HFF-Myc (cell line): Measurements from ENCODE around the gene CLK3.

ENCODE experiments used
- DNase-seq: peaks from one replicate; pipeline ENCODE4 v3.0.0-alpha.2; 2011; ENCODE audit warnings: low read depth; ENCODE audit errors: extremely low read depth
- H3K4me3 ChIP-seq: replicated peaks from 2 replicates; pipeline ENCODE4 v1.5.1; 2011; ENCODE audit warnings: low read depth, mild to moderate bottlenecking, control low read depth, low read length
- TF ChIP-seq, protein P1 (sequence below): IDR thresholded peaks from 2 replicates; pipeline ENCODE4 v1.5.1; 2012; ENCODE audit warnings: mild to moderate bottlenecking, low read depth, low read length, control low read depth; ENCODE audit errors: missing control alignments

CLK3 gene

DNA sequence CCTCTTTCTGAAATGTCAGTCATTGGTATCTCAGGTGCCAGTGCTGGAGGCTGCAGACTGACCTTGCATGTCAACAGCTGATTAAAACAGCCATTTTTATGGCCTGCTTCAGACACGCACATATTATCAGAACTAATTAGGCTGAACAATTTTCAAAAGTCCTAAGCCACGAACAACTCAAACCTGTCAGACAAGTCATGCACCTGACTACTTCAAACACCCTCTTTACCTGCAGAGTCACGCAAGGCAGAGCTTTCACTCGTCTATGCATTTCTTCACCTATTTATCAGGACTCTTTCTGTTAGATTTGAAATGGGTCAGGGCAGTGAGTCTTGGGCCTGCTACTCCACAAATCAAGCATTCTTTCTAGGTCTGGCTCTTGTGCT lies 26.7 kb downstream of the CLK3 start:
- no peak overlapping the region for H3K4me3 ChIP-seq
- TF ChIP-seq, protein P1, sequence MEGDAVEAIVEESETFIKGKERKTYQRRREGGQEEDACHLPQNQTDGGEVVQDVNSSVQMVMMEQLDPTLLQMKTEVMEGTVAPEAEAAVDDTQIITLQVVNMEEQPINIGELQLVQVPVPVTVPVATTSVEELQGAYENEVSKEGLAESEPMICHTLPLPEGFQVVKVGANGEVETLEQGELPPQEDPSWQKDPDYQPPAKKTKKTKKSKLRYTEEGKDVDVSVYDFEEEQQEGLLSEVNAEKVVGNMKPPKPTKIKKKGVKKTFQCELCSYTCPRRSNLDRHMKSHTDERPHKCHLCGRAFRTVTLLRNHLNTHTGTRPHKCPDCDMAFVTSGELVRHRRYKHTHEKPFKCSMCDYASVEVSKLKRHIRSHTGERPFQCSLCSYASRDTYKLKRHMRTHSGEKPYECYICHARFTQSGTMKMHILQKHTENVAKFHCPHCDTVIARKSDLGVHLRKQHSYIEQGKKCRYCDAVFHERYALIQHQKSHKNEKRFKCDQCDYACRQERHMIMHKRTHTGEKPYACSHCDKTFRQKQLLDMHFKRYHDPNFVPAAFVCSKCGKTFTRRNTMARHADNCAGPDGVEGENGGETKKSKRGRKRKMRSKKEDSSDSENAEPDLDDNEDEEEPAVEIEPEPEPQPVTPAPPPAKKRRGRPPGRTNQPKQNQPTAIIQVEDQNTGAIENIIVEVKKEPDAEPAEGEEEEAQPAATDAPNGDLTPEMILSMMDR: no peak
- DNase-seq: no peak

DNA sequence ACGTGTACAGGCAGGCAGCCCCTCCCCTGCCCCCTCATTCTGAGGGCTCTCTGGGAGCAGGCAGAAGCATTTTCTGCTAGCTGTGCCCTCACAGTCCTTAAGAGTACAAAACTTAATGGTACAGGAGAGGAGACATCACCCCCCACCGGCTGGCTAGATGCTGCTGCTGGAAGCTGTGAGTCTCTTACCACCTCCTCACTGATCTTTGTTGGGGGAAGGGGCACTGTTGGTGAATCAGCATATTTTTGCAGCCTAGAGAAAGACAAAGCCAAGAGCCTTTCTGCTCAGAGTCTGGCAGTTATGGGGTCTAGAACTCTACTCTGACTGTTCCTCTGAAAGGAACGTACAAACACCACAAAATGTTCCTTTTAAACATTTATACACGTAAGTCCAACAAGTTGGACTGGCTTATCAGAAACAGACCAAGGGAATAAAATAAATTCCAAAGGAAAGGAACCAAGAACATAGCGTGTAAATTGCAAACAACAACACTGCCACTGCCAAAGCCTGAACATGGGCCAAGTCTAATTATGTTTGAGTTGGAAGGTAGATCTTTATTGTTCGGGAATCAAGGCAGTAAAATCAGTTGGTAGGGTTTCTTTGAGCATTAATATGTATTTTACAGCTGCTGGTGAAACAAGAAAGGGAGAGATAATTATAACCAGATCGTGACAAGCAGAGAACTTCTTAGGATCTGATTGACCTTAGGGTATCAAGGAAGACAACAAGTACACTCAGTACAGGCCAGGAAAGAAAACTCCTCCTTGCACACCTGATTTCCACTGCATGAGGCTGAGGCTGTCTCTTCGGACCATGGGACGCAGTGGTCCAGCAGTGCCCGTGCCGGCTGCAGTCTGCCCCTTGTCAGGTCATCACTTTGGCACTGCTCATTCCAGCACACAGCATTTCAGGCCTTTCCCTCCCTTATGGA lies 27.4 kb downstream of the CLK3 start:
- no peak overlapping the region for H3K4me3 ChIP-seq
- TF ChIP-seq, protein P1: no peak
- no peak for DNase-seq

DNA sequence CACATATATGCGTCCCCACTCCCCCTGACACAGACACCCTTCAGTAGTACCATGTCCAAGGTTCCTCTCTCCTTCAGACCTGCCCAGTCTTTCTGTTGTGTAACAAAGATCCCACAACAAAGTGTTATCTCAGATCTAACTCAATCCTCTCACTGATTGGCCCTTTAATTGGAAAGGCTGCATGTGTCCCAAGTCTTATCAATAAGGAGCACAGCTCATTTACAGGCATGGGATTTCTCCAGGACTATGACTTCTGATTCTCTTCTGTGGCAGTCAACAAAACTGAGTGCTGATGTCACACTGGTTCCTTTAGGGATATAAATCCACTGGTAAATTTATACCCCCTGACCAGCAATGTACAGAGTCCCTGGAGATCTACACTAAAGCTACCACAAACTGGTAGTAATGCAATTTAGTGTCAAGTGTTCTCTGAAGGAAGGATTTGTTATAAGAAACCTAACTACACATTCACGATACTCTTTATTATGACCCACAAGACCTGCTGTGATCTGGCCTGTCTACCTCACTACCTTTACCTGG lies 28.1 kb downstream of the CLK3 start:
- no peak overlapping the region for H3K4me3 ChIP-seq
- TF ChIP-seq, protein P1: no peak
- DNase-seq: no peak

DNA sequence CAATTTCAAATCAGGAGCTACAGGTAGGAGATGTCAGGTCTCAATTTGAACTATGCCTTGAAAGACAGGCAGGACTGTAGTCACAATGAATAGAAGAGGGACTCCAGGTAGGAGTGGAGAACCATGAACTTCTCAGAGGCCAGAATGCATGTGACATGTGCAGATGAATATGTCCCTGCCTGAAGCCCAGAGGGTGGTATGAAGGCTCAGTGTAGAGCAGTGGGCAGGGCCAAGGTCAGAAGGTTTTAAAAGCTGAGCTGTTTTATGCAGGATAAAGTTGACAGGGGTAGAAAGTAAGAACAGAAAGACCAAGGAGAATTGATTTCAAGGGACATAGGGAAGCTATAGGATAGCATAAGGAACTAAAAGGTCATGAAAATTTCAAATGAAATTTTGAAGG lies 30.8 kb downstream of the CLK3 start:
- H3K4me3 ChIP-seq: no peak overlapping the region
- TF ChIP-seq, protein P1: no peak
- DNase-seq: no peak

DNA sequence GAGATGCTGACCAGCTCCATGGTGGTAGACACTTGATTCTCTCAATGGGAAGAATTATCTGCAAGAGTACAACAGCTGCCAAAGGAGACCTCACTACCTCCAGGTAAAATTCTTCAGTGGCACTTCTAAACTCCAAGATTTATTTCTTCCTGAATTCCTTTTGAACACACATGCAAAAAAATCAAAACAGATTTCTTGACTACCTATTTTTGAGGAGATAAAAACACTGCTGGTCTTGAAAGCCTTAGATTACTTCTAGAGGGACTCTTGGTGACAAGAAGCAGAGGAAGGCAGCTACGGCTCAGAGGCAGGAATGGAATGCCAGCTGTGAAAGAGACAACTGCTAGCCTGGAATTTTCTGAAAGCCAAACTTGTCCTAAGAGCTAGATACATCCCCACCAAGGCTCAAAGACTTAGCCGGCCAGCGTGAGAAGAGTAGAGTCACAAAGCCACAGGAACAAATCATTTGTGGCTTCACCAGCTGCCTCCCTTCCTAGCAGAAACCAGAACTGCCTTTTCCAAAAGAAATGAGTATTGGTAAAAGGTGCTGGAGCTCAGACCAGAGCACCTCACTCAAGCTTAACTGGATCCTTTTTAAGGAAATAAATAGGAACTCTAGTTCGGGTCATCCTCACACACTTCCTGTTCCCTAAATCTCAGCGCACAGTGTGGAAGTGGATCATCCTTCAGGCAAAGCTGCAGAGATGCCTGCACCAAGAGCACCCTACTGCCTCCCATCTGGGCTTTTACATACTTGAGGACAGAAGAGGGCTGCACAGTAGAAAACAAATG lies 32.6 kb downstream of the CLK3 start:
- TF ChIP-seq, protein P1: no peak
- DNase-seq: no peak
- no peak overlapping the region for H3K4me3 ChIP-seq

DNA sequence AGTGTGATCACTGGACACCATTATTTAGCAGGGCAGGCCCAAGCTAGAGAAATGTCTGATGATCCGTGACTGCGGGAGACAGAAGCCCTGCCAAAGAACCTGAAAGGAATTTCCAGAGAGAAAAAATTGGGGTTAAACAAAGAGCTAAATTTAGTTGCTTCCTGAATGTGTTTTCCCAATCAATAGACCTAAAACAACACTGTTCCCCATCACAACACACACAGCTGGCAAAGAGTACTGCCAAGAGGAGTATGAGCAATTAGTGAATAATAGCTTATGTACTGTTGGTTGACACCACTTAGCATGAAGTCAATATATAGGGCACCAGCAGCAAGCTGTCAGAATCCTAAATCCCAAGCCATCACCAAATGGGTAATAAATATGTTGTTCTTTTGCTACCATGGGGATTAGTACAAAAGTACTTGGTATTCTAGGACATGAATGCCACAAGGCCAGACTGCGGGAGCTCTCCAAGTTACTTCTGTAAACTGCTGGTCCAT lies 35.7 kb downstream of the CLK3 start:
- no peak for DNase-seq
- TF ChIP-seq, protein P1: no peak
- no peak overlapping the region for H3K4me3 ChIP-seq
